Endothelial cell of umbilical vein (primary cell): ENCODE measurements around the gene WIF1.

ENCODE experiments used
- EZH2 ChIP-seq: IDR thresholded peaks from 2 replicates; pipeline ENCODE4 v1.6.1; 2012; ENCODE audit warnings: borderline replicate concordance, low read depth, mild to moderate bottlenecking, moderate library complexity, low read length, inconsistent platforms; ENCODE audit not compliant: severe bottlenecking
- MYC ChIP-seq: IDR thresholded peaks from one replicate; pipeline ENCODE4 v1.6.1; 2011; ENCODE audit warnings: mild to moderate bottlenecking, low read depth, low read length
- POLR2AphosphoS5 ChIP-seq: IDR thresholded peaks from 2 replicates; pipeline ENCODE4 v1.6.1; 2012; ENCODE audit warnings: low read depth, mild to moderate bottlenecking, control low read depth, low read length, moderate library complexity; ENCODE audit not compliant: insufficient read depth
- TF ChIP-seq, protein P1 (sequence below), 2 donors: IDR thresholded peaks; 1 replicate in 1 of 2; 2 replicates in 1 of 2; pipeline ENCODE4 v1.5.1; 2011; ENCODE audit warnings: low read length in 2 of 2, mild to moderate bottlenecking in 2 of 2, moderate library complexity in 2 of 2, control low read depth in 1 of 2, inconsistent platforms in 1 of 2, low read depth in 1 of 2; ENCODE audit not compliant: insufficient read depth in 1 of 2; ENCODE audit errors: extremely low read depth in 1 of 2
- TF ChIP-seq, protein P2 (sequence below): IDR thresholded peaks from 2 replicates; pipeline ENCODE4 v1.6.1; 2011; ENCODE audit not compliant: insufficient read depth, insufficient read length

DNA sequence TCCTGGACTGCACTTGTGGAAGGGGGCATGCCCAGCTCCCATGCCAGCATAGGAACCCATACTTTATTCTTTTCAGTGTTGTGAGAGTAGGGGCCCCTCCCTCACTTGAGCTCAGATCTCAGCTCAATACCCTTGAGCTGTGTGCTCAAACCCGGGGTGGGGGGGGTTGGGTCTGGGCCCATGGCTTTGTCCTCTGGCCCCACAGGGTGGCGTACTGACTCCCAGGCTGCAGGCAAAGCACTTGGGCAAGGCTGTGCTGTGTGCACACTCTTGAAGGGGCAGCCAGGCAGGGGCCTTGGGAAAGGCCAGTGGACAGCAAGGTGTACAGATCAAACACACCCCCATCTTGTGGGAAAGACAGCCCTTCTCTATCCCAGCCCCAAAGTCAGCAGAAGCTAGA lies 81.8 kb downstream of the WIF1 start:
- TF ChIP-seq, protein P1, sequence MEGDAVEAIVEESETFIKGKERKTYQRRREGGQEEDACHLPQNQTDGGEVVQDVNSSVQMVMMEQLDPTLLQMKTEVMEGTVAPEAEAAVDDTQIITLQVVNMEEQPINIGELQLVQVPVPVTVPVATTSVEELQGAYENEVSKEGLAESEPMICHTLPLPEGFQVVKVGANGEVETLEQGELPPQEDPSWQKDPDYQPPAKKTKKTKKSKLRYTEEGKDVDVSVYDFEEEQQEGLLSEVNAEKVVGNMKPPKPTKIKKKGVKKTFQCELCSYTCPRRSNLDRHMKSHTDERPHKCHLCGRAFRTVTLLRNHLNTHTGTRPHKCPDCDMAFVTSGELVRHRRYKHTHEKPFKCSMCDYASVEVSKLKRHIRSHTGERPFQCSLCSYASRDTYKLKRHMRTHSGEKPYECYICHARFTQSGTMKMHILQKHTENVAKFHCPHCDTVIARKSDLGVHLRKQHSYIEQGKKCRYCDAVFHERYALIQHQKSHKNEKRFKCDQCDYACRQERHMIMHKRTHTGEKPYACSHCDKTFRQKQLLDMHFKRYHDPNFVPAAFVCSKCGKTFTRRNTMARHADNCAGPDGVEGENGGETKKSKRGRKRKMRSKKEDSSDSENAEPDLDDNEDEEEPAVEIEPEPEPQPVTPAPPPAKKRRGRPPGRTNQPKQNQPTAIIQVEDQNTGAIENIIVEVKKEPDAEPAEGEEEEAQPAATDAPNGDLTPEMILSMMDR (IDR thresholded peaks at IDR 0.05; ENCODE audit: extremely low read depth in 1 of 2, insufficient read depth in 1 of 2, low read depth in 1 of 2, low read length in 2 of 2): no peak
- TF ChIP-seq POLR2AphosphoS5 (no peak), EZH2 (no peak), MYC (no peak)
- TF ChIP-seq, protein P2, sequence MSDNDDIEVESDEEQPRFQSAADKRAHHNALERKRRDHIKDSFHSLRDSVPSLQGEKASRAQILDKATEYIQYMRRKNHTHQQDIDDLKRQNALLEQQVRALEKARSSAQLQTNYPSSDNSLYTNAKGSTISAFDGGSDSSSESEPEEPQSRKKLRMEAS: no peak
